HL-60 (cell line): ENCODE results near the gene RPL36.
"Not testable (repeated sequence)": the region's sequence is repeated elsewhere in the genome, so short reads cannot be mapped to it uniquely, and the experiment has no call there.

Experiments used
- GABPA ChIP-seq: IDR thresholded peaks from 2 replicates; pipeline ENCODE4 v1.6.1; 2012; ENCODE audit warnings: low read depth
- POLR2AphosphoS5 ChIP-seq: IDR thresholded peaks from 2 replicates; pipeline ENCODE4 v1.6.1; 2012; ENCODE audit warnings: low read depth
- SPI1 ChIP-seq: IDR thresholded peaks from 2 replicates; pipeline ENCODE4 v1.6.1; 2012; ENCODE audit warnings: low read depth, mild to moderate bottlenecking, borderline replicate concordance
- TF ChIP-seq, protein P1 (sequence below): IDR thresholded peaks from one replicate; pipeline ENCODE4 v1.5.1; 2011; ENCODE audit warnings: low read length, control low read depth, inconsistent platforms; ENCODE audit not compliant: insufficient read depth
- TF ChIP-seq, protein P2 (sequence below): IDR thresholded peaks from 2 replicates; pipeline ENCODE4 v1.6.1; 2012; ENCODE audit warnings: low read depth; ENCODE audit not compliant: insufficient replicate concordance

DNA sequence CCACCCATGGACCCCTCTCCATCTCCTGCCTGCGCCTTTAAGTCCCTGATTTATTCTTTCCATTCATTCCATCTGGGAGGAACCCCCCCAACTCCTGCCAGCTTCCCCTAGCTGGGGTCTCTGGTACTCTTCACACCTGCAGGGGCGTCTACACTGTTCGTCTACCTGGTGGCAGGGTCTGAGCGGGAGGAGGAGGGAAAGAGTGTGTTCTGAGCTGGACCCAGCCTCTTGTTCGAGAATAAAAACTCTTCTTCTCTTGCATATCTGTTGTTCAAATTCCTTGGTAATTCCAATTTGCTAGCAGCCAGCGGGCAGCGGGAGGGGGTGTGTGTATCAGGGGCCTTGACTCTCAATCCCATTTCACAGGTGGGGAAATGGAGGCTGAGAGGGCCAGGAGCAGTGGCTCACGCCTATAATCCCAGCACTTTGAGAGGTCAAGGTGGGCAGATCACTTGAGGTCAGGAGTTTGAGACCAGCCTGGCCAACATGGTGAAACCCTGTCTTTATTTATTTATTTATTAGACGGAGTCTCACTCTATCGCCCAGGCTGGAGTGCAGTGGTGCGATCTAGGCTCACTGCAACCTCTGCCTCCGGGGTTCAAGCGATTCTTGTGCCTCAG lies 1.7 kb upstream of the RPL36 start:
- TF ChIP-seq, protein P1, sequence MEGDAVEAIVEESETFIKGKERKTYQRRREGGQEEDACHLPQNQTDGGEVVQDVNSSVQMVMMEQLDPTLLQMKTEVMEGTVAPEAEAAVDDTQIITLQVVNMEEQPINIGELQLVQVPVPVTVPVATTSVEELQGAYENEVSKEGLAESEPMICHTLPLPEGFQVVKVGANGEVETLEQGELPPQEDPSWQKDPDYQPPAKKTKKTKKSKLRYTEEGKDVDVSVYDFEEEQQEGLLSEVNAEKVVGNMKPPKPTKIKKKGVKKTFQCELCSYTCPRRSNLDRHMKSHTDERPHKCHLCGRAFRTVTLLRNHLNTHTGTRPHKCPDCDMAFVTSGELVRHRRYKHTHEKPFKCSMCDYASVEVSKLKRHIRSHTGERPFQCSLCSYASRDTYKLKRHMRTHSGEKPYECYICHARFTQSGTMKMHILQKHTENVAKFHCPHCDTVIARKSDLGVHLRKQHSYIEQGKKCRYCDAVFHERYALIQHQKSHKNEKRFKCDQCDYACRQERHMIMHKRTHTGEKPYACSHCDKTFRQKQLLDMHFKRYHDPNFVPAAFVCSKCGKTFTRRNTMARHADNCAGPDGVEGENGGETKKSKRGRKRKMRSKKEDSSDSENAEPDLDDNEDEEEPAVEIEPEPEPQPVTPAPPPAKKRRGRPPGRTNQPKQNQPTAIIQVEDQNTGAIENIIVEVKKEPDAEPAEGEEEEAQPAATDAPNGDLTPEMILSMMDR: not testable (repeated sequence)
- TF ChIP-seq POLR2AphosphoS5, SPI1, GABPA: not testable (repeated sequence)
- TF ChIP-seq, protein P2, sequence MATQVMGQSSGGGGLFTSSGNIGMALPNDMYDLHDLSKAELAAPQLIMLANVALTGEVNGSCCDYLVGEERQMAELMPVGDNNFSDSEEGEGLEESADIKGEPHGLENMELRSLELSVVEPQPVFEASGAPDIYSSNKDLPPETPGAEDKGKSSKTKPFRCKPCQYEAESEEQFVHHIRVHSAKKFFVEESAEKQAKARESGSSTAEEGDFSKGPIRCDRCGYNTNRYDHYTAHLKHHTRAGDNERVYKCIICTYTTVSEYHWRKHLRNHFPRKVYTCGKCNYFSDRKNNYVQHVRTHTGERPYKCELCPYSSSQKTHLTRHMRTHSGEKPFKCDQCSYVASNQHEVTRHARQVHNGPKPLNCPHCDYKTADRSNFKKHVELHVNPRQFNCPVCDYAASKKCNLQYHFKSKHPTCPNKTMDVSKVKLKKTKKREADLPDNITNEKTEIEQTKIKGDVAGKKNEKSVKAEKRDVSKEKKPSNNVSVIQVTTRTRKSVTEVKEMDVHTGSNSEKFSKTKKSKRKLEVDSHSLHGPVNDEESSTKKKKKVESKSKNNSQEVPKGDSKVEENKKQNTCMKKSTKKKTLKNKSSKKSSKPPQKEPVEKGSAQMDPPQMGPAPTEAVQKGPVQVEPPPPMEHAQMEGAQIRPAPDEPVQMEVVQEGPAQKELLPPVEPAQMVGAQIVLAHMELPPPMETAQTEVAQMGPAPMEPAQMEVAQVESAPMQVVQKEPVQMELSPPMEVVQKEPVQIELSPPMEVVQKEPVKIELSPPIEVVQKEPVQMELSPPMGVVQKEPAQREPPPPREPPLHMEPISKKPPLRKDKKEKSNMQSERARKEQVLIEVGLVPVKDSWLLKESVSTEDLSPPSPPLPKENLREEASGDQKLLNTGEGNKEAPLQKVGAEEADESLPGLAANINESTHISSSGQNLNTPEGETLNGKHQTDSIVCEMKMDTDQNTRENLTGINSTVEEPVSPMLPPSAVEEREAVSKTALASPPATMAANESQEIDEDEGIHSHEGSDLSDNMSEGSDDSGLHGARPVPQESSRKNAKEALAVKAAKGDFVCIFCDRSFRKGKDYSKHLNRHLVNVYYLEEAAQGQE: not testable (repeated sequence)
